NCI-H2196 treated with DMSO at 0.1 percent for 48 hours (cell line): ENCODE measurements around the gene TRMT44.

Source experiments
- DNase-seq: peaks from one replicate; lab custom pipeline; 2025; ENCODE audit not compliant: unreplicated experiment; lab: John Stamatoyannopoulos, UW

TRMT44 gene

GRCh38 chr4:8440492-8441311 is at the start of gene TRMT44, which contains the start of gene ACOX3:
Gene TRMT44 (plus strand): TSS chr4:8440777. CDS start chr4:8440823, 46 bp downstream.
Gene ACOX3 (minus strand): TSS chr4:8440723. CDS start chr4:8416521, 24,202 bp downstream.
- DNase-seq = peak; percentile 65

GRCh38 chr4:8391071-8391470 is 49.5 kb upstream of the TRMT44 start:
- DNase-seq = no peak

GRCh38 chr4:8391972-8392371 is 48.6 kb upstream of the TRMT44 start:
- DNase-seq = no peak

GRCh38 chr4:8392591-8393190 is 47.9 kb upstream of the TRMT44 start:
- no peak for DNase-seq

- DNase-seq = no peak
Measured at GRCh38 chr4:8393593-8394038, 47.0 kb upstream of the TRMT44 start.

- DNase-seq = no peak
Measured at GRCh38 chr4:8394061-8394519, 46.5 kb upstream of the TRMT44 start.

- no peak for DNase-seq
Measured at GRCh38 chr4:8394806-8395205, 45.8 kb upstream of the TRMT44 start.

GRCh38 chr4:8395504-8396296 is 44.9 kb upstream of the TRMT44 start:
- DNase-seq = no peak

- DNase-seq = no peak
Measured at GRCh38 chr4:8396762-8397406, 43.7 kb upstream of the TRMT44 start.

- no peak for DNase-seq
Measured at GRCh38 chr4:8398347-8398746, 42.2 kb upstream of the TRMT44 start.

- DNase-seq = no peak
Measured at GRCh38 chr4:8399298-8399697, 41.3 kb upstream of the TRMT44 start.

- no peak for DNase-seq
Measured at GRCh38 chr4:8400632-8401325, 39.8 kb upstream of the TRMT44 start.

GRCh38 chr4:8401665-8402064 is 38.9 kb upstream of the TRMT44 start:
- no peak for DNase-seq

GRCh38 chr4:8402181-8402597 is 38.4 kb upstream of the TRMT44 start:
- no peak for DNase-seq

GRCh38 chr4:8402640-8403039 is 37.9 kb upstream of the TRMT44 start:
- no peak for DNase-seq

- DNase-seq = peak; percentile 66
Measured at GRCh38 chr4:8403173-8403753, 37.3 kb upstream of the TRMT44 start.

- no peak for DNase-seq
Measured at GRCh38 chr4:8403976-8404375, 36.6 kb upstream of the TRMT44 start.

GRCh38 chr4:8404791-8405515 is 35.6 kb upstream of the TRMT44 start:
- DNase-seq = no peak

GRCh38 chr4:8405516-8405875 is 35.1 kb upstream of the TRMT44 start:
- DNase-seq = no peak
